Aorta (tissue), 5 donors: ENCODE results near the gene TMEM247. TPM values are rescaled to one million over a fixed set of nuclear protein-coding genes. Genes with fewer than 3 reads are reported as not detected.

Experiments
- ATAC-seq: fragments of 200-7000 bp; cut with Tn5 transposase; one replicate; pipeline ENCODE4 v1.9.1; 2022; ENCODE audit warnings: moderate library complexity; ENCODE audit not compliant: low FRiP score
- DNase-seq, 2 donors: peaks; one replicate each; pipeline ENCODE4 v3.0.0-alpha.2; 2020
- H3K27ac ChIP-seq, 2 donors: one replicate each; pipeline ENCODE4 v1.5.1; 2013; ENCODE audit warnings: low read length in 2 of 2, mild to moderate bottlenecking in 2 of 2, moderate library complexity in 2 of 2, control low read depth in 1 of 2, inconsistent platforms in 1 of 2, low read depth in 1 of 2
- H3K27me3 ChIP-seq, 2 donors: one replicate each; pipeline ENCODE4 v1.6.1; 2013; ENCODE audit warnings: control low read depth in 1 of 2, low read length in 1 of 2, mild to moderate bottlenecking in 1 of 2, moderate library complexity in 1 of 2; ENCODE audit not compliant: insufficient read depth in 2 of 2, control insufficient read depth in 1 of 2
- H3K36me3 ChIP-seq, 2 donors: one replicate each; pipeline ENCODE4 v1.6.1; 2013; ENCODE audit warnings: control low read depth in 1 of 2, low read length in 1 of 2, mild to moderate bottlenecking in 1 of 2; ENCODE audit not compliant: insufficient read depth in 2 of 2, control insufficient read depth in 1 of 2
- H3K4me1 ChIP-seq, 2 donors: one replicate each; pipeline ENCODE4 v1.6.1; 2013; ENCODE audit warnings: low read length in 2 of 2, control low read depth in 1 of 2, mild to moderate bottlenecking in 1 of 2, moderate library complexity in 1 of 2; ENCODE audit not compliant: insufficient read depth in 2 of 2, control insufficient read depth in 1 of 2
- H3K4me3 ChIP-seq, 2 donors: one replicate each; pipeline ENCODE4 v1.5.1; 2013; ENCODE audit warnings: low read length in 2 of 2, control low read depth in 1 of 2, mild to moderate bottlenecking in 1 of 2
- H3K9me3 ChIP-seq: one replicate; pipeline ENCODE4 v1.6.1; 2013; ENCODE audit warnings: mild to moderate bottlenecking, low read length; ENCODE audit not compliant: control insufficient read depth
- WGBS, 2 donors: extraction: QIAGEN DNeasy Blood & Tissue Kit; methylation state at CpG; one replicate each; pipeline ENCODE4 v1.1.7; 2013; 5-methylcytosine and 5-hydroxymethylcytosine counted together
- intact Hi-C, 2 donors: fragments of 100-400 bp; cut with DNase I; formaldehyde crosslinking; loops; one replicate each; pipeline versions ENCODE4 v1.14.2 to v1.15.0; 2022
- polyA plus RNA-seq, 2 donors: library from polyadenylated mRNA; stranded (reverse); fragments of 200-250 nt; gene quantifications; one replicate each; pipeline ENCODE4 v1.2.3, GENCODE V29; 2013
- total RNA-seq, 2 donors: library from RNA; stranded (reverse); fragmentation: NEBNext Ultra II Directional; extraction: Animal tissue kit (Norgen Biotek cat#: 25700); gene quantifications; one replicate each; pipeline ENCODE4 v1.2.1, GENCODE V29; 2021
- donor health status: healthy with polysubstance abuse.
- donor health status: Bipolar disorder and iron deficiency.
- donor health status: DM: no; HTN: no; CAD: no.
- donor health status: DM: no; HTN: no; CAD: no.
- donor health status: DM: yes; HTN: yes; CAD: no.

TMEM247 gene
- total and polyA plus RNA-seq, 4 donors: not detected

- H3K27me3 ChIP-seq: no peaks in the 10 kb centered on the region
- no peaks in the 10 kb centered on the region for H3K9me3 ChIP-seq
- ATAC-seq (peak; percentile 58), DNase-seq (peak in 1 of 2 donors; percentile 81)
- no peak overlapping the region for H3K4me3 ChIP-seq
- intact Hi-C loops: no loop called here
- 8 to 11% methylated on average over 6 of the region's 6 CpGs for WGBS, 2 donors
- H3K4me1 ChIP-seq: no peaks in the 10 kb centered on the region
- H3K36me3 ChIP-seq: no peaks in the 10 kb centered on the region
- peak overlapping the region in 1 of 2 donors; percentile 52 for H3K27ac ChIP-seq
Measured at GRCh38 chr2:46490521-46491141, 11.3 kb downstream of the TMEM247 start.

- Histone ChIP-seq H3K4me1 (no peaks in the 10 kb centered on the region), H3K27ac (no peak overlapping the region), H3K27me3 (no peaks in the 10 kb centered on the region), H3K9me3 (no peaks in the 10 kb centered on the region), H3K4me3 (no peak overlapping the region), H3K36me3 (no peaks in the 10 kb centered on the region)
- WGBS, 2 donors: 98% methylated on average over 7 of the region's 7 CpGs
- intact Hi-C loops: no loop called here
- ATAC-seq: no peak
- DNase-seq: no peak
Measured at GRCh38 chr2:46492301-46492700, 12.9 kb downstream of the TMEM247 start.

GRCh38 chr2:46493241-46493970 is 14.0 kb downstream of the TMEM247 start:
- Histone ChIP-seq H3K4me3 (no peak overlapping the region), H3K36me3 (no peaks in the 10 kb centered on the region), H3K4me1 (no peaks in the 10 kb centered on the region), H3K9me3 (no peaks in the 10 kb centered on the region), H3K27me3 (no peaks in the 10 kb centered on the region), H3K27ac (no peak overlapping the region)
- no peak for DNase-seq
- intact Hi-C loops: no loop called here
- 49 to 55% methylated on average over 8 of the region's 8 CpGs for WGBS, 2 donors
- no peak for ATAC-seq

- H3K27ac ChIP-seq: no peak overlapping the region
- intact Hi-C loops: no loop called here
- ATAC-seq (no peak), DNase-seq (no peak)
- no peaks in the 10 kb centered on the region for H3K27me3 ChIP-seq
- no peaks in the 10 kb centered on the region for H3K4me1 ChIP-seq
- WGBS, 2 donors: 64 to 81% methylated on average over 4 of the region's 4 CpGs
- H3K4me3 ChIP-seq: no peak overlapping the region
- H3K9me3 ChIP-seq: no peaks in the 10 kb centered on the region
- H3K36me3 ChIP-seq: no peaks in the 10 kb centered on the region
Measured at GRCh38 chr2:46493971-46494250, 14.5 kb downstream of the TMEM247 start.

- WGBS, 2 donors: 86 to 99% methylated on average over 4 of the region's 4 CpGs
- DNase-seq (no peak), ATAC-seq (no peak)
- Histone ChIP-seq H3K36me3 (no peaks in the 10 kb centered on the region), H3K4me3 (no peak overlapping the region), H3K4me1 (no peaks in the 10 kb centered on the region), H3K27me3 (no peaks in the 10 kb centered on the region), H3K9me3 (no peaks in the 10 kb centered on the region), H3K27ac (no peak overlapping the region)
- intact Hi-C loops: no loop called here
Measured at GRCh38 chr2:46494596-46494995, 15.2 kb downstream of the TMEM247 start.

- no peak for ATAC-seq
- intact Hi-C loops: loop anchor here in 1 of 2 donors (1.0 kb wide), 1 partner anchor 8 kb away; no protein-coding TSS in a partner anchor
- H3K36me3 ChIP-seq: no peaks in the 10 kb centered on the region
Measured at GRCh38 chr2:46495231-46496030, 16.1 kb downstream of the TMEM247 start.

GRCh38 chr2:46497766-46498165 is 18.4 kb downstream of the TMEM247 start:
- ATAC-seq (no peak), DNase-seq (no peak)
- intact Hi-C loops: no loop called here
- WGBS, 2 donors: 96 to 99% methylated on average over 4 of the region's 4 CpGs
- H3K4me1 ChIP-seq: no peaks in the 10 kb centered on the region
- H3K27me3 ChIP-seq: no peaks in the 10 kb centered on the region
- no peaks in the 10 kb centered on the region for H3K36me3 ChIP-seq
- H3K4me3 ChIP-seq: no peak overlapping the region
- no peak overlapping the region for H3K27ac ChIP-seq
- H3K9me3 ChIP-seq: no peaks in the 10 kb centered on the region

More at GRCh38 chr2:46495231-46496030, 16.1 kb downstream of the TMEM247 start:
- Histone ChIP-seq H3K4me1 (no peaks in the 10 kb centered on the region), H3K4me3 (no peak overlapping the region), H3K27ac (no peak overlapping the region), H3K9me3 (no peaks in the 10 kb centered on the region), H3K27me3 (no peaks in the 10 kb centered on the region)
- 82 to 84% methylated on average over 9 of the region's 9 CpGs for WGBS, 2 donors
- no peak for DNase-seq

GRCh38 chr2:46498681-46499080 is 19.3 kb downstream of the TMEM247 start:
- 92 to 94% methylated on average over 4 of the region's 4 CpGs for WGBS, 2 donors
- H3K4me3 ChIP-seq: no peak overlapping the region
- H3K27me3 ChIP-seq: no peaks in the 10 kb centered on the region
- intact Hi-C loops: no loop called here
- ATAC-seq (no peak), DNase-seq (no peak)
- H3K4me1 ChIP-seq: no peaks in the 10 kb centered on the region
- H3K27ac ChIP-seq: no peak overlapping the region
- H3K9me3 ChIP-seq: no peaks in the 10 kb centered on the region
- H3K36me3 ChIP-seq: no peaks in the 10 kb centered on the region
